Kasumi-1 (cell line): ENCODE measurements around the gene SPTBN1.
A peak's percentile ranks its signal among the peaks of the same experiment; 100 is the strongest.
"Not testable (repeated sequence)": the region's sequence is repeated elsewhere in the genome, so short reads cannot be mapped to it uniquely, and the experiment has no call there.

ENCODE experiments used
- DNase-seq, 2 experiments: peaks; one replicate each; lab custom pipeline; 2025; lab: John Stamatoyannopoulos, UW

Gene SPTBN1

DNA sequence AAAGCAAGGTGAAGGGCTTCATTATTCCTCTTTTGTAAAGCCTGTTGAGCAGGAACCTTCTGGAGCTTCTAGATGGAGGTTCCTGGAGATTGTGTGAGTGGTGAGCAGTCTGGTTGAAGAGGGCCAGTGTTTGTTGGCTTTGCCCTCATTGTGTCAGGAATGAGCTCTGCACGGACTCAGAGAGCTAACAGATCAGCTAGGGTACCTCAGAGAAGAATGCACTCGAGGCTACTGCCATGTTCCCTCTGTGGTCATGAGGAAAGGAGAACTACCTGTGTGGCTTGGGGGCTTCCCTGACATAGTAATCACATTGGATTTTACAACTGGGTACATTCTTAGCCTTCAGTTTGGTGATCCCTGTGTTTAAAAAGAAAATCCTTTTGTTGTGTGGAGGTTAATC, 46.6 kb downstream of the SPTBN1 start:
- no peak for DNase-seq

DNA sequence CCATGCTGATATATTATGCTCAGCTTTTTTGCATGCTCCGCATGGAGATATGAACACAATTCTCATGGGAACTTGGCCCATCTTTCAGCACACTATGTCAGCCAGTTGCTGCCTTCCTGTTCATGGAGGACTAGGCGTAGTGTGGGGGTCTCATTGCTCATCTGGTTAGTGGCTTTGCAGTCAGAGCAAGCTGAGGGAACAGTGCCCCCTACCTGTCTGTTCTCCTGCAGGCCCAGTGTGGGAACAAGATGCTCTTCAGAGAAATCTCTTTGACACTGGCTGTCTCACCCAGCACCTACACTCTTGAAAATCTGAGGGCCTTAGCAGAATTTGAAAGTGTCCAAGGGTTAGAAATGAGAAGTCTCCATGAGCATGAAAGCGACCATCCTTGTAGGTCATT, 47.1 kb downstream of the SPTBN1 start:
- DNase-seq = peak; percentile 52 to 64

DNA sequence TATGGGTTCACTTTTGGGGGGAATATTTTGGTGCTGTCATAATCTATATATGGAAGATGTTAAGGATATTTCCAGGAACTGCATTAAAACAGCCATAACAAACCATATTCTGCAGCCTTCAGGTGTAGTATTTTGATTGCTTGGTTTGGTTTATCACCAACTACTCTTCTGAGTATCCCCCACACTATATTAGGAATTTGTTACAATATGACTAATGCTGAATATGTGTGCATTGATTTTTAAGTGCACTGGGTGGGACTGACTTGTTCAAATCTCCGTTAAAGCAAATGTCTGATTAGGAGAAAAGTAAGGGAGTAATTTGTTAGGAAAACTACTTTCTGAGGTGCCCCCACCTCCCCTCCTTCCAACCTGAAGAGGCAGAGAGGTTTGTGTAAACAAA, 47.7 kb downstream of the SPTBN1 start:
- DNase-seq = no peak

DNA sequence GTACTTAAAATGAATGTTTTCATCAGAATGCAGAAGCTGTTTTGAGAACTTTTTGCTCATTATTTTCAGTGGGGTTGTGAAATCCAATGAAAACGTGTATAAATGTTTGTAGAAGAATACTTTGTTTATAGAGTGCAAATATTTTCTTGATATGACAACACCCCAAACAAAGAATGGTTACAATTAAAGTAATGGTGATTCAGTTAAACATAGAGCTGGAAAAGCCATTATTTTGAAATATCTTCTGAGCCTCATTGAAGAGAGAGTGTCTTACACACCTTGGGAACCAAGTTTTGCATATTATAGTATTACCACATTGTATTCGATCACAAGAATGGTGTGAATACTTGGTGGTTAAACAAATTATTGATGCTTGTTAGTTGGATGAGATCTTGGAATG, 48.7 kb downstream of the SPTBN1 start:
- no peak for DNase-seq

DNA sequence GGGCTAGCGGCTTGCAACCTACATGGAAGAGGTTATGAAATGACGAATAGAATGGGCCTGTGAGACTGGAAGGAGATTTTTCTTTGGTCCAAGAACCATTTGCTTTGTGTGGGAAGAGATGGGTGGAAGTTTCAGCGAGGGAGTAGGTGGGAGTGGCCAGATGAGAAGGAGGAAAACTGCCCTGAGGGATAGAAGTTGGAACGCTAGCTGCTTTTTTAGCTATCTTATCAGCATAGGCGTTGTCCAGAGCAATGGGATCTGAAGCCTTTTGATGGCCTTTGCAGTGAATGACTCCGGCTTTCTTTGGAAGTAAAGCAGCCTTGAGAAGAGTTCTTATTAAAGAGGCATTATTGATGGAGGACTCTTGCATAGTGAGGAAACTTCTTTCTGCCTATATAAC, 52.4 kb downstream of the SPTBN1 start:
- DNase-seq = no peak

DNA sequence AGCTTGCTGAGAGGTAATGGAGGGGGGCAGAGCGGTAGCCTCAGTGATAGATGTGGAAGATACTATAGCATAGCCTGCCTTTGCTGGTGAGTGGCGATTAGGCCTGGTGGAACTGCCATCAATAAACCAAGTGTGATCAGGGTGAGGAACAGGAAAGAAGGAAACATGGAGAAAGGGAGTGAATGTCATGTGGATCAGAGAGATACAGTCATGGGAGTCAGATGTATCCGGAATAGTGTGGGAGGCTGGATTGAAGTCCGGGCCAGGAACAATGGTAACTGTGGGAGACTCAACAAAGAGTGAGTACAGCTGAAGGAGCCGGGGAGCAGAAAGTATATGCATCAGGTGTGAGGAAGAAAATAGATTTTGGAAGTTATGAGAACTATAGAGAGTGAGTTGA, 52.9 kb downstream of the SPTBN1 start:
- DNase-seq = not testable (repeated sequence)

DNA sequence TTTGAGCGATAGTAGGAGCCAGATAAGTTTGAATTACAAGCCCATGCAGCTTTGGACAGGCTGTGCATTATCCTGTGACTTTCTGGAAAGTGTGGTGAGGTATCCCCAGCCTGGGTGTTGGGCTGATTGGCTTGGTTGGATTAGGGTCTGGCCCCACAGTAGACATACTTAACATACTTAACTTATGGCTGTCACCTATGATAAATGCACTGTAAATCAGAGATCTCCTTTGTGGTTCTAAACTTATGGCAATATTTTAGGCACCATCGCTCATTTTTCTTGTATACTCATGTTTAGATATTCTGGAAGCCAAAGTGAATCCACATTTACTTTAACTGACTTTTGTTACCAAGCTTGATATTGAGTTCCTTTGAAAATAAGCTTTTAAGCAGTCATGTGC, 54.8 kb downstream of the SPTBN1 start:
- DNase-seq = no peak

DNA sequence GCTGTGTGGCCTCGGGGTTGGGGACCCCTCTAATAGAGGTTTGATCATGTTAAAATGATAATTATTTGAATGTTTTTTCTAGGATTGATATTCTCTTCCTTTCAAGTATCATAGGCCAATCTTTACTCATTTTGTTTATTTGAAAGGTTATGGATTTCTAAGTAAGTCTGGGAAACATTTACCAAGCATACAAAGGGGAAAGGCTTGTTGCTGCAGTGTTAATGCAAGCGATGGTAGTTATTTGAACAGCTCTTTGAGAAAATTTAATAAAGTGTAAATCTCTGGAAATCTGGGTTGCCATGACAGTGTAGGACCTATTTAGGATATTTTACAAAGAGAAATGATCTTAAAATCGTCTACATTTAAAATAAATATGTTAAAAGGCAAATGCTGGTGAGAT, 56.1 kb downstream of the SPTBN1 start:
- DNase-seq = no peak

DNA sequence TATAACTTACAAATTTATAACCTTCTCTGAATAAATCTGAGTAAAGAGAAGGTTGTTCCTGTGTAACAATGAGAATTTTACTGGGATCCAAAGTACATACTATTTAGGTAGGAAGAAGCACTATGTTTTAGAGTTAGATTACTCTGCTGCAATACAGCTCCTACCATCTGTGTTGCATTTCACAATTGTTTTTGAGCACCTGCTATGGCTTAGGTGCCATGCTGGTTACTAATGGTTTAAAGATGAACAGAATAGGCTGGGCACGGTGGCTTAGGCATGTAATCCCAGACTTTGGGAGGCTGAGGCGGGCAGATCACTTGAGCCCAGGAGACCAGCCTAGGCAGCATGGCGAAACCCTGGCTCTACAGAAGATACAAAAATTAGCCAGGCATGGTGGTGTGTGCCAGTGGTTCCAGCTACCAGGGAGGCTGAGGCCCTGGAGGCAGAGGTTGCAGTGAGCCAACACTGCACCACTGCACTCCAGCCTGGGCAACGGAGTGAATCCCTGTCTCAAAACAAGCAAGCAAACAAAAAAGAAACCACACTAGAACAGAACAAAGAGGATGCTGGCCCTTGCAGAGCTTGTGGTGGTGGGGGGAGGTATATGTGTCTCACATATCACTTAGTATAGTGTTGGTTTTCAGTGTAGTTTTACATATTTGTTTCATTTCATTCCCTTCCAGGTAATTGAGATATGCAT, 56.7 kb downstream of the SPTBN1 start:
- no peak for DNase-seq

DNA sequence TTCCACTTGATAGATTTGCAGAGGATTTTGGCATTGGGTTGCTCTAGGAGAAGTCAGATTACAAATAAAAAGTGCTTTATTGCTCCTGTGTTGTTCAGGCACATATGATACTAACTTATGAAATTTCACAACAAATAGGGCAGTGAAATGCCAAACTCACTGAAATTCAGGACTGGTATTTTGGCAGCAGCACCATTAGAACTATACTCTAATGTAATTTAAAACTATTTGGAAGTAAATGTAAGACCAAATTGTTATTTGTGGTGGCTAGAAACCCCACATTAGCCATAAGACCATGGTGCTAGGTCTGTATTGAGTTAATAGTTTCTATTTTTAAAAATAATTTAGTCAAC, 57.2 kb downstream of the SPTBN1 start:
- no peak for DNase-seq

DNA sequence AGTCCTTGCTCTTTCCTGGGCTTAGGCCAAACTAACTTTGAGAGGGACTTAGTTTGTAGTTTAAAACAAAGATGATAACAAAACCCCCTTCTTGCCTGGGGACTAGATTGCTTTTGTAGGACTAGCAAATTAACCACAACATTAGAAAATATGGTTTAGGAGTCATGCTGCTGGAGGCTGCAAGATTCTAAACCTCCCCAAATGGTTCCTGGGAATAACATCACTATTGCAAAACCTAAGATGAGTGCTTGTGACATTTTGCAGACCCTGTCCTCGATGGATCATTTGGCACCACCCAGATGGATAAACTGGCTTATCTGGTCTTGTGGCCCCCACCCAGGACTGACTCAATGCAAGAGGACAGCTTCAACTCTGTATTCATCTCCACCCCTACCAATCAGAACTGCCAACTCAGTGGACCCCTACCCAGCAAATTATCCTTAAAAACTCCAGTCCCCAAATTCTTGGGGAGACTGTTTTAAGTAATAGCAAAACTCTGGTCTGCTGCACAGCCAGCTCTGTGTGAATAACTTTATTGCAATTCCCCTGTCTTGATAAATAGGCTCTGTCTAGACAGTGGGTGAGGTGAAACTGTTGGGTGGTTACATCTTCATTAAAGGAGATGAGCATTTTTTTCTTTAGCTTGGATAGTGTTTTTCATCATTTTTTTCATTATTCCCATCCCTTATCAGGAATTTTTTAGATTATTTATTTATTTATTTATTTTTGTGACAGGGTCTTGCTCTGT, 58.9 kb downstream of the SPTBN1 start:
- DNase-seq = no peak

DNA sequence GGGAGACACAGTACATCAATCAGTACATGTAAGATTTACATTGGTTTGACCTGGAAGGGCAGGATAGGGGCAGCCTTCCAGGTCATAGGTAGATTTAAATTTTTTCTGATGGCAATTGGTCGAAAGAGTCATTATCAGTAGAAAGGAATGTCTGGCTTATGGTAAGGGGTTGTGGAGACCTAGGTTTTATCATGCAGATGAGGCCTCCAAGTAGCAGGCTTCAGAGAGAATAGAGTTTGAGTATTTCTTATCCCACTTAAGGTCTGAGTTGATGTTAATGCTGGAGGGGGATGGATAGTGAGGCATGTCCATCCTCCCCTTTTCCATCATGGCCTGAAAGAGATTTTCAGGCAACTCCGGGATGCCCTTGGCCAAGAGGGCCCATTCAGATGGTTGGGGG, 60.7 kb downstream of the SPTBN1 start:
- no peak for DNase-seq

DNA sequence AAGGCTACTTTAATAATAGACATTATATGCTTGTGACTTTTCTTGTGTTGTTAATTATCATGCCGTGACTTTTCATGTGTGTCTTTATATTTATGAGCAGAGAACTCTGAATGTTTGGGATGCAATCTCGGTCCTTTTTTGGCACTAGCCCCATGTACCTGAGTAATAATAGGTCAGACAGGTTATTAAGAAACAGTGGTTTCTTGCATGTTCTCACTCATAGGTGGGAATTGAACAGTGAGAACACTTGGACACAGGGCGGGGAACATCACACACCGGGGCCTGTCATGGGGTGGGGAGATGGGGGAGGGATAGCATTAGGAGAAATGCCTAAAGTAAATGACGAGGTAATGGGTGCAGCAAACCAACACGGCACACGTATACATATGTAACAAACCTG, 61.9 kb downstream of the SPTBN1 start:
- not testable (repeated sequence) for DNase-seq

DNA sequence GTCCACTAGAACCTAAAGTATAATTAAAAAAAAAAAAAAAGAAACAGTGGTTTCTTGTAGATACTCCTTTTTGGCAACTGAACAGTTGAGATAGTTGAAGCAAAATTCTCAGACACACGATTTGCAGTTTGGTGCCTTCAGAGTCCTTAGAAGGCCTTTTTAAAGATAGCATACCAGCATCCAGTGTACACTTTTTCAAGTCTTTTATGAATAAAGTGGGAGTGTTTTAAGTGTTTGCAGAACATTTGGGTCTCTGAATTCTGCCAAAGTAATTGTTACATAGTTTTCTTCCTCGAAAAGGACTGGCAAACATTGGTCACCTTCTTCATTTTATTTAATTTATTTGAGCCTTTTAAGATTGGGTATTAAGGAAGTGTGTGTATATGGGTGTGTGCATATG, 62.3 kb downstream of the SPTBN1 start:
- DNase-seq = no peak

DNA sequence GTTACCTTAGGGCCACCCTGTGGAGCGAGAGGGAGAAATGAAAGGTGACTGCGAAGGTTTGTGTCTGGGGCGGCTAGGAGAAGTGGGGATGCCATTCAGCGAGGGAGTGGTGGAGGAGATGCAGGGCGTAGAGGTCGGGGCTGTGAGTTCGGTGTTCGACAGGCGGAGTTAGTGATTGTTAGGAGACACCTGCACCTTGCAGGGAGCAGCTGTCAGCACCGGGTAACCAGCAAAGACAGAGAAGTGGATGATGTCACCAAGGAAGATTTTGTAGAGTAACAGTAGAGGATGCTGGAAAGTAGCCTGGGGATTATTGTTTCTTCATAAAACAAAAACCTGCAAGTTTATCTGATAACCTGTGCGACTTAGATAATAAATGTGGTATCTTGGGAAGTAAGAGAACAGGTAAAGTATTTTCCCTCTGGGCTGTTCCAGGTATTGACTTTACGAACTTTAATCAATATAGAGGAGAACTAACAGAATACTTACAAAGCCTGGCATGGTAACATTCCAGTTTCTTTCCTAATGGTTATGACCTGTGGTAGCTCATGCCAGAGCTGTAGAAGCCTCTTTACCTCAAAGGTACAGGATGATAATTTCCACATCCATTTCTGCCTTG, 63.8 kb downstream of the SPTBN1 start:
- DNase-seq = no peak

DNA sequence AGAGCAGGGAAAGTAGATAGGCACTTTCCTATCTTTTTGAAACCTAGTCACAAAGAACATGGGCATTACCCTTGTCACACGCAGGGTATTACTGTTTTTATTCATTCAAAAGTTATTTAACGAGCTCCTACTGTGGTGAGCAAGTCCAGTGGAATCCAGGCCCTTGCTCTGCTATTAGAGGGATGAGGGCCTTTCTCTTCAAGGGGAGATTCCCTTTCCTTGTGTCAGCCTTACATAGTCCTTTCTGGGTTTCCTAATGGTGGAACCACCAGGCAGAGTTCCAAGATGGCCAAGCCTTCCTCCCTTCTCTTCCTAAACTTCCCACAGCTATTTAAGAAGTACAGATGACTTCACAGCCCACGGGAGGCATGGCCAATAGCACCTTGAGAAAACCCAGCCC, 64.6 kb downstream of the SPTBN1 start:
- DNase-seq = no peak

DNA sequence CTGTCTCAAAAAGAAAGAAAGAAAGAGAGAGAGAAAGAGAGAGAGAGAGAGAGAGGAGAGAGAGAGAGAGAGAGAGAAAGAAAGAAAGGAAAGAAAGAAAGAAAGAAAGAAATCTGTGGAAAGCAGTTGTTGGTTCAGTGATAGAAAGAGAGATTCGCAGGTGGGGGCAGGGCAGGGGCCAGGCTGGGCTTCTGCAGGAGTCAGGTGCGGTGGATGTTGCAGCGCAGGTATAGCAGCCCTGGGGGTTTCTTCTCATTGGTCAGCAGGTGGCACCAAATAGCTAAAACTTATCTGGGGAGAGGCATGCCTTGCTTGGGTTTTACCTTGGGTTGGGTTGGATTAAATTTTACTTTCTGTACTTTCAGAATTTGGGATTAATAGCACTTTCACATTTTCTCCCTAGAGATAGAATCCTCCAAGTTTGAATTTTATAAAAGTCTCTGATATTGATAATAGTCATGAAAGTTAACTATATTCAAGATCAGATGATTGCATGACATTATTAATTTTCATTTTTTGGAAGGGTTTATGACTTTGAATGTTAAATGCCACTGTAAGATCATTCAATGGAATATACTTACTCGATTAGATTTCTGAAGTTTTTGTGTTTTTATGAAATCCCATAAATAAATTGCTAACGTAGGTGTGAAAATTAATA, 66.6 kb downstream of the SPTBN1 start:
- peak; percentile 49 to 55 for DNase-seq

DNA sequence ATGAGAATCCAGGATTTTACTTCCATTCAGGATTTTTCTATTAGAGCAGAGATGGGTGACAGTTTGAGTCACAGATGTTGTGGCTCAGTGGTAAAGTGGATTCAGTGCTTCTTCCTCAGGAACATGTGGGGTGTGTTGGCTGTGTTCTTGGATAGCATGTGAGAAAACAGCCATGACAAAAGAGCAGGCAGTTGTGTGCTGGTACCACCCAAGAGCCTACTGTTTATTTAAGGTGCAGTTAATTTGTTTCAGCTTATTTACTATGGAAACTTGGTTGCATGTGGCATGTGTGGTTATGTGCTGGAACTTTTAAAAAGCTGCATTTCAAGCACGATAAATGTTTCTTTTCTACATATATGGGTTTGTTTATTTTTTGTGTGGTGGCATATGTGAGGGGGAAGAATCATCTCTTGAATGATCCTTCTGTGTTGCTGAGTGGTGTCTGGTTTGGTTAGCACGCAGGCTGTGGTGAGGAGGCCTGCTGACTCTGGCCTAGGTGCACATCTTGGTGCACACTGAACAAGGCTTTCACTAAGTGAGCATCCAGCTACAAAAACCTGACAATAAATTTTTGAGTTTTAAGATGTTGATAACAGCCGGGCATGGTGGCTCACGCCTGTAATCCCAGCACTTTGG, 67.3 kb downstream of the SPTBN1 start:
- DNase-seq = no peak

DNA sequence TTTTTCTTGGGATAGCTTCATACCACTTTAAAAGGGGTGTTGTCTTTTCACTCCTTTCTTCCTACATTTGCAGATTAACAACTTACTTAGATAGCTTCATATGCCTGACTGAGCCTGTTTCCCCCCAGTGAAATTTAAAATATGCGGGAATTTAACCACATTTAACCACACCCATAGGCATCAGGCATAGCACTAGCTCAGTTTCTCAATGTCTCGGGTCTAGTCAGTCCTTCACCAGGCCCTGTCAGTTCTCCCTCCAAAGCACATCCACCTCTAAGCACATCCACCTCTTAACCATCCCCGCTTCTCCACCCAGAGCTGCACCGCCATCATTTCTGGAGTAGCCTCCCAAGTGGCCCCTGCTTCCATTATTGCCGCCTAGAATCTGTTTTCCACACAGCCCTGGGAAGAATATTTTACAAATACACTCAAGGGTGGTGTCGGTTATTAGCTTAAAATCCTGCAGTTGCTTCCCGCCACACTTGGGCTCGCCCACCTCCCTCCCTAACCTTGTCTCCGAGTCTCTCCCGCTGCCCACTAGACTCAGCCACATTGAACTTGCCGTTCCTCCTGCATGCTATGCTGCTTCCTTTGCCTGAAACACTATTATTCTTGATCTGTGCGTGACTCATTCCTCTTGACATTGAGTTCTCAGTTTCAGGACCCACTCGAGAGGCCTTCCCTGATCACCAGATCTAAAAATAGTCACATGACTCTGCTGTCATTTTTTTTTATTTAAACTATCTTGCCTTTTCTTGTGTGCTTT, 68.3 kb downstream of the SPTBN1 start:
- peak; percentile 28 to 41 for DNase-seq

DNA sequence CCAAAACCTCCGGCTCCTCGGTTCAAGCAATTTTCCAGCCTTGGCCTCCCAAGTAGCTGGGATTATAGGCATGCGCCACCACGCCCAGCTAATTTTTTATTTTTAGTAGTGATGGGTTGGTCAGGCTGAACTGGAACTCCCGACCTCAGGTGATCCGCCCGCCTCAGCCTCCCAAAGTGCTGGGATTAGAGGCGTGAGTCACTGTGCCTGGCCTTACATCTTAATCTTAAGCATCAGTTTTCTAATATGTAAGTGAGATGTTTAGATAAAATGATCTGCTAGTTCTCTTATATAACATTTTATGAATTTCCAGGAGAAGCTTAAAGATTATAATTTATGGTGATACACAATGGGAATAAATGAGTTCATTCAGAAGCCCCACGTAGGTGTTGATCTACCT, 69.2 kb downstream of the SPTBN1 start:
- DNase-seq = no peak

DNA sequence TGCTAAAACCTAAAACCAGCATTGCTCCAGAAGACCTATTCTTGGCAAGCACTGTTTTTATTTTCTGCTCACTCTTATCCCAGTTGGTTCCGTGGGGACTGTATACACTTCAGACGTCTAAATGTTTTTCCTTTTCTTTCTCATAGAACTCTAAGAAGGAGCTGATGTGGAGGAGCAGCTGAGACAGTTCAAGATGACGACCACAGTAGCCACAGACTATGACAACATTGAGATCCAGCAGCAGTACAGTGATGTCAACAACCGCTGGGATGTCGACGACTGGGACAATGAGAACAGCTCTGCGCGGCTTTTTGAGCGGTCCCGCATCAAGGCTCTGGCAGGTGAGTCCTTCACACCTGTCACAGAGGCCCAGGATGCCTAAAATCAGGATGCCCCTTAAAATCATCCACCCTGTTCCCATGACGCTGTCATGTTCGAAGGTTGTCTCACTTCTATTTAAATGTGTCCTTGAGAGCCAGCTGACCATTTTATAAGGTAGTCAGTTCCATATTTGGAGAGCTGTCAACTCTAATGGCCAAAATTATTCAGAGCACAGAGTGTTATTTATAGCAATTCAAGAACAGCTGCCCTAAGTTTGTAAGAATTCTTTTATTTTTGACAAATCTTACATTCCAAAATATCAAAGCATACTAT, 70.2 kb downstream of the SPTBN1 start:
- no peak for DNase-seq
